ENCODE measurements around the gene MIOS.

The MIOS gene

GRCh38 chr7:7533831-7534430 is 32.8 kb upstream of the MIOS start:
- Histone ChIP-seq H3K27me3 (no peaks in the 10 kb centered on the region), H3K9me3 (no peaks in the 10 kb centered on the region), H3K4me1 (no peaks in the 10 kb centered on the region), H3K4me3 (no peak overlapping the region), H3K4me2 (no peak overlapping the region), H3K27ac (no peak overlapping the region), H3K36me3 (no peaks in the 10 kb centered on the region), H3K9ac (no peak overlapping the region), H4K20me1 (no peaks in the 10 kb centered on the region)
- TF ChIP-seq Cebpa-rat (IDR thresholded peaks at IDR 0.05): no peak

GRCh38 chr7:7535691-7536090 is 31.0 kb upstream of the MIOS start, which contains the start of gene COL28A1:
Gene COL28A1, minus strand, starts transcription at chr7:7535873. Its CDS starts 2,998 bp downstream, at chr7:7532875.
- Histone ChIP-seq H3K36me3 (no peaks in the 10 kb centered on the region), H3K27ac (no peak within 1 kb of the TSS), H3K9me3 (no peaks in the 10 kb centered on the region), H3K27me3 (no peaks in the 10 kb centered on the region), H3K4me2 (no peak within 1 kb of the TSS), H3K9ac (no peak within 1 kb of the TSS), H3K4me3 (no peak within 1 kb of the TSS), H3K4me1 (no peaks in the 10 kb centered on the region), H4K20me1 (no peaks in the 10 kb centered on the region)
- no peak for TF ChIP-seq Cebpa-rat (IDR thresholded peaks at IDR 0.05)

- Histone ChIP-seq H3K27me3 (no peaks in the 10 kb centered on the region), H3K9ac (no peak overlapping the region), H3K4me1 (no peaks in the 10 kb centered on the region), H3K27ac (no peak overlapping the region), H3K4me3 (no peak overlapping the region), H3K36me3 (no peaks in the 10 kb centered on the region), H3K9me3 (no peaks in the 10 kb centered on the region), H4K20me1 (no peaks in the 10 kb centered on the region), H3K4me2 (no peak overlapping the region)
- no peak for TF ChIP-seq Cebpa-rat (IDR thresholded peaks at IDR 0.05)
Measured at GRCh38 chr7:7536396-7537019, 30.2 kb upstream of the MIOS start.

GRCh38 chr7:7537711-7538110 is 29.0 kb upstream of the MIOS start:
- Histone ChIP-seq H3K4me2 (no peak overlapping the region), H3K9me3 (no peaks in the 10 kb centered on the region), H3K36me3 (no peaks in the 10 kb centered on the region), H3K9ac (no peak overlapping the region), H3K27ac (no peak overlapping the region), H3K4me3 (no peak overlapping the region), H3K4me1 (no peaks in the 10 kb centered on the region), H3K27me3 (no peaks in the 10 kb centered on the region), H4K20me1 (no peaks in the 10 kb centered on the region)
- no peak for TF ChIP-seq Cebpa-rat (IDR thresholded peaks at IDR 0.05)

GRCh38 chr7:7539152-7539551 is 27.5 kb upstream of the MIOS start:
- no peak for TF ChIP-seq Cebpa-rat (IDR thresholded peaks at IDR 0.05)
- no peak overlapping the region for H3K4me3 ChIP-seq
- no peaks in the 10 kb centered on the region for H3K27me3 ChIP-seq
- H3K27ac ChIP-seq: no peak overlapping the region
- no peak overlapping the region for H3K4me2 ChIP-seq
- no peaks in the 10 kb centered on the region for H3K36me3 ChIP-seq
- H4K20me1 ChIP-seq: no peaks in the 10 kb centered on the region
- no peak overlapping the region for H3K9ac ChIP-seq
- no peaks in the 10 kb centered on the region for H3K4me1 ChIP-seq
- no peaks in the 10 kb centered on the region for H3K9me3 ChIP-seq

GRCh38 chr7:7539711-7540110 is 27.0 kb upstream of the MIOS start:
- H3K9ac ChIP-seq: no peak overlapping the region
- no peak overlapping the region for H3K27ac ChIP-seq
- H3K4me2 ChIP-seq: no peak overlapping the region
- H3K9me3 ChIP-seq: no peaks in the 10 kb centered on the region
- no peaks in the 10 kb centered on the region for H3K4me1 ChIP-seq
- no peaks in the 10 kb centered on the region for H4K20me1 ChIP-seq
- no peak overlapping the region for H3K4me3 ChIP-seq
- TF ChIP-seq Cebpa-rat (IDR thresholded peaks at IDR 0.05): no peak
- H3K36me3 ChIP-seq: no peaks in the 10 kb centered on the region
- no peaks in the 10 kb centered on the region for H3K27me3 ChIP-seq

- H4K20me1 ChIP-seq: no peaks in the 10 kb centered on the region
- no peaks in the 10 kb centered on the region for H3K36me3 ChIP-seq
- TF ChIP-seq Cebpa-rat (IDR thresholded peaks at IDR 0.05): no peak
- no peaks in the 10 kb centered on the region for H3K27me3 ChIP-seq
- no peak overlapping the region for H3K27ac ChIP-seq
- no peak overlapping the region for H3K4me3 ChIP-seq
- H3K9ac ChIP-seq: no peak overlapping the region
- no peak overlapping the region for H3K4me2 ChIP-seq
- H3K9me3 ChIP-seq: no peaks in the 10 kb centered on the region
- no peaks in the 10 kb centered on the region for H3K4me1 ChIP-seq
Measured at GRCh38 chr7:7542251-7542835, 24.3 kb upstream of the MIOS start.

- H3K9ac ChIP-seq: no peak overlapping the region
- no peak overlapping the region for H3K4me2 ChIP-seq
- no peaks in the 10 kb centered on the region for H4K20me1 ChIP-seq
- no peak overlapping the region for H3K27ac ChIP-seq
- no peak overlapping the region for H3K4me3 ChIP-seq
- no peak for TF ChIP-seq Cebpa-rat (IDR thresholded peaks at IDR 0.05)
- H3K9me3 ChIP-seq: no peaks in the 10 kb centered on the region
- H3K27me3 ChIP-seq: no peaks in the 10 kb centered on the region
- no peaks in the 10 kb centered on the region for H3K4me1 ChIP-seq
- H3K36me3 ChIP-seq: no peaks in the 10 kb centered on the region
Measured at GRCh38 chr7:7548407-7548806, 18.3 kb upstream of the MIOS start.

GRCh38 chr7:7550663-7551062 is 16.0 kb upstream of the MIOS start:
- Histone ChIP-seq H3K4me3 (no peak overlapping the region), H3K4me2 (no peak overlapping the region), H3K9ac (no peak overlapping the region), H3K36me3 (no peaks in the 10 kb centered on the region), H3K27ac (no peak overlapping the region), H3K9me3 (no peaks in the 10 kb centered on the region), H3K27me3 (no peaks in the 10 kb centered on the region), H3K4me1 (peaks cover 8% of the 10 kb centered on the region; the same call in 1 of the 2 replicates), H4K20me1 (no peaks in the 10 kb centered on the region)
- TF ChIP-seq Cebpa-rat (IDR thresholded peaks at IDR 0.05): no peak

GRCh38 chr7:7552199-7552598 is 14.5 kb upstream of the MIOS start:
- Histone ChIP-seq H3K9ac (no peak overlapping the region), H3K4me2 (no peak overlapping the region), H3K27ac (no peak overlapping the region), H3K4me3 (no peak overlapping the region), H3K9me3 (peaks cover 7% of the 10 kb centered on the region), H4K20me1 (no peaks in the 10 kb centered on the region), H3K27me3 (no peaks in the 10 kb centered on the region), H3K36me3 (no peaks in the 10 kb centered on the region), H3K4me1 (peaks cover 8% of the 10 kb centered on the region; the same call in 1 of the 2 replicates)
- no peak for TF ChIP-seq Cebpa-rat (IDR thresholded peaks at IDR 0.05)

Data from BLaER1 (cell line).